Endothelial cell of umbilical vein (primary cell): ENCODE data around the gene EPB41L3. TPM values are rescaled to one million over a fixed set of nuclear protein-coding genes. Genes with fewer than 3 reads are reported as not detected.

Source experiments
- BruUV-seq: library from RNA; stranded (reverse); fragments of 400-500 nt; replicated peaks from 2 replicates; lab custom pipeline; 2021; lab: Mats Ljungman, UMichigan
- CTCF ChIA-PET: fragments of 300-600, 350-600 bp; sonication (Branson Sonifier 250); formaldehyde crosslinking; loops from one replicate; lab custom pipeline; 2021; ENCODE audit warnings: antibody characterized with exemption, inconsistent platforms; lab: Charles Lee
- POLR2A ChIA-PET: fragments of 300-600, 350-600 bp; sonication (Branson Sonifier 250); formaldehyde crosslinking; loops from one replicate; lab custom pipeline; 2021; ENCODE audit warnings: antibody characterized with exemption, inconsistent platforms; lab: Charles Lee
- DNase-seq: peaks from one replicate; pipeline ENCODE4 v3.0.0-alpha.2; 2011; ENCODE audit warnings: low read depth, low spot score
- FAIRE-seq: peaks from 2 replicates; lab custom pipeline; 2011; peaks lifted over from hg19 to GRCh38; lab: Jason Lieb, UNC
- H2AFZ ChIP-seq: 2 replicates; pipeline ENCODE4 v1.6.0; 2012; ENCODE audit warnings: low read depth, low read length, control low read depth, inconsistent platforms
- H3K27ac ChIP-seq: 2 replicates; pipeline ENCODE4 v1.5.1; 2011; ENCODE audit warnings: low read depth, mild to moderate bottlenecking, control low read depth, low read length, moderate library complexity; ENCODE audit not compliant: insufficient read depth
- H3K27me3 ChIP-seq, 2 experiments: 2 replicates each; pipeline versions ENCODE4 v1.6.0 to v1.6.1; 2011; ENCODE audit warnings: low read length in 2 of 2, mixed read lengths in 1 of 2; ENCODE audit not compliant: control insufficient read depth in 2 of 2, insufficient read depth in 2 of 2
- H3K36me3 ChIP-seq, 2 experiments: 2 replicates in 1 of 2; 3 replicates in 1 of 2; pipeline ENCODE4 v1.5.1; 2011; ENCODE audit warnings: low read length in 2 of 2, mild to moderate bottlenecking in 1 of 2, moderate library complexity in 1 of 2; ENCODE audit not compliant: control insufficient read depth in 2 of 2, insufficient read depth in 2 of 2; ENCODE audit errors: extremely low read depth in 1 of 2
- H3K4me1 ChIP-seq: 3 replicates; pipeline ENCODE4 v1.5.1; 2011; ENCODE audit warnings: mild to moderate bottlenecking, low read length; ENCODE audit not compliant: control insufficient read depth, insufficient read depth; ENCODE audit errors: extremely low read depth
- H3K4me2 ChIP-seq: 2 replicates; pipeline ENCODE4 v1.6.1; 2011; ENCODE audit warnings: low read length, control low read depth, mixed read lengths; ENCODE audit not compliant: insufficient read depth
- H3K4me3 ChIP-seq, 3 experiments: fragments of 200-600 bp in 1 of 3; sonication (generic), shearing (Covaris generic) in 1 of 3; replicated peaks in 1 of 3; 2 replicates each; pipeline ENCODE4 v1.5.1; 2011 to 2016; ENCODE audit warnings: control low read depth in 3 of 3, low read length in 3 of 3, mild to moderate bottlenecking in 2 of 3, inconsistent platforms in 1 of 3, low read depth in 1 of 3, moderate library complexity in 1 of 3; ENCODE audit not compliant: insufficient read depth in 1 of 3
- H3K79me2 ChIP-seq: 2 replicates; pipeline ENCODE4 v1.6.0; 2012; ENCODE audit warnings: low read length, inconsistent platforms; ENCODE audit not compliant: control insufficient read depth, insufficient read depth
- H3K9ac ChIP-seq: replicated peaks from 2 replicates; pipeline ENCODE3; 2011; ENCODE audit warnings: low read length, control low read depth; ENCODE audit not compliant: insufficient read depth; ENCODE audit errors: extremely low read depth
- H3K9me1 ChIP-seq: replicated peaks from 3 replicates; pipeline ENCODE4 v1.6.0; 2011; ENCODE audit warnings: mild to moderate bottlenecking, low read length; ENCODE audit not compliant: control insufficient read depth, insufficient read depth; ENCODE audit errors: extremely low read depth
- H3K9me3 ChIP-seq: replicated peaks from 2 replicates; pipeline ENCODE4 v1.5.1; 2012; ENCODE audit warnings: low read length, inconsistent platforms; ENCODE audit not compliant: control insufficient read depth, insufficient read depth
- H4K20me1 ChIP-seq: replicated peaks from 2 replicates; pipeline ENCODE3; 2011; ENCODE audit warnings: mild to moderate bottlenecking, low read length; ENCODE audit not compliant: control insufficient read depth, insufficient read depth; ENCODE audit errors: extremely low read depth
- EZH2 ChIP-seq: IDR thresholded peaks from 2 replicates; pipeline ENCODE4 v1.6.1; 2012; ENCODE audit warnings: borderline replicate concordance, low read depth, mild to moderate bottlenecking, moderate library complexity, low read length, inconsistent platforms; ENCODE audit not compliant: severe bottlenecking
- FOS ChIP-seq: IDR thresholded peaks from 2 replicates; pipeline ENCODE4 v1.6.1; 2011; ENCODE audit warnings: mild to moderate bottlenecking, low read length, moderate library complexity, borderline replicate concordance; ENCODE audit not compliant: insufficient read depth
- GATA2 ChIP-seq: IDR thresholded peaks from 2 replicates; pipeline ENCODE4 v1.7.0; 2011; ENCODE audit warnings: low read depth, mild to moderate bottlenecking, moderate library complexity, mixed read lengths, low read length; ENCODE audit not compliant: insufficient read length, insufficient read depth
- JUN ChIP-seq: IDR thresholded peaks from 2 replicates; pipeline ENCODE4 v1.6.1; 2011; ENCODE audit warnings: borderline replicate concordance, low read depth; ENCODE audit not compliant: insufficient read length, insufficient read depth
- MYC ChIP-seq: IDR thresholded peaks from one replicate; pipeline ENCODE4 v1.6.1; 2011; ENCODE audit warnings: mild to moderate bottlenecking, low read depth, low read length
- POLR2A ChIP-seq: IDR thresholded peaks from 2 replicates; pipeline ENCODE4 v1.6.1; 2012; ENCODE audit warnings: low read depth, mild to moderate bottlenecking, control low read depth, low read length
- POLR2AphosphoS5 ChIP-seq: IDR thresholded peaks from 2 replicates; pipeline ENCODE4 v1.6.1; 2012; ENCODE audit warnings: low read depth, mild to moderate bottlenecking, control low read depth, low read length, moderate library complexity; ENCODE audit not compliant: insufficient read depth
- dilution Hi-C: fragments of 300-500 bp; cut with MboI; formaldehyde crosslinking; loops from one replicate; pipeline ENCODE4 v1.15.0; 2019; ENCODE audit warnings: low sequenced_read_pairs; ENCODE audit not compliant: extremely low pct_ligation_motif_present
- intact Hi-C: fragments of 100-400 bp; cut with micrococcal nuclease; formaldehyde crosslinking; loops from one replicate; pipeline ENCODE4 v1.10.0; 2022
- polyA plus RNA-seq, 4 experiments: library from polyadenylated mRNA; depleted of rRNA in 3 of 4; stranded (reverse) in 3 of 4; unstranded in 1 of 4; fragments of >200 nt; gene quantifications; 2 replicates each; pipeline versions ENCODE4 v1.2.1 to v1.2.3, GENCODE V29; 2011 to 2012; ENCODE audit warnings: missing spikeins in 1 of 4
- total RNA-seq: library from RNA; stranded (reverse); gene quantifications from 2 replicates; pipeline ENCODE4 v1.2.3, GENCODE V29; 2021
- TF ChIP-seq, protein P1 (sequence below), 2 donors: IDR thresholded peaks; 1 replicate in 1 of 2; 2 replicates in 1 of 2; pipeline ENCODE4 v1.5.1; 2011; ENCODE audit warnings: low read length in 2 of 2, mild to moderate bottlenecking in 2 of 2, moderate library complexity in 2 of 2, control low read depth in 1 of 2, inconsistent platforms in 1 of 2, low read depth in 1 of 2; ENCODE audit not compliant: insufficient read depth in 1 of 2; ENCODE audit errors: extremely low read depth in 1 of 2
- TF ChIP-seq, protein P2 (sequence below): IDR thresholded peaks from 2 replicates; pipeline ENCODE4 v1.6.1; 2011; ENCODE audit not compliant: insufficient read depth, insufficient read length

EPB41L3 gene
- total and polyA plus RNA-seq, 2 donors (not counting 3 experiments of a cell fraction or from before 2014, with no cell fraction given): 38.9 to 114 TPM

DNA sequence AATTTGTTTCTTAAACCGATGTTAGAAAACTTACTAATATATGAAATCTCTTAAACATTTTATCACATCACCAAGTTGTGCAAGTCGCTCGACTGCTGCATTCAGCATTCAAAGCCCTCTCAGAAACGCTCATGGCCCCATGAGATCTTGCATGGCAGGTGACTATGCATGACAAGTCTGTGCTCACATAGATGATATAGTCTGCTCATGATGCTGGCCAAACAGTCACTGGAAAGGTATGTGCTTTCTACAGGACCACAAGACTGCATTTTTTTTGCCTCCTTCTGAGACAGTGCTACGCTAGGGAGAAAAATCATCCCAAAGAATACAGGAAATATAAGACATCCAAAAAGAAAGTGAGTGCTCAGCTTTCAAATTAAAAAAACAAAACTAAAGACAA, 150.0 kb downstream of the EPB41L3 start:
- Histone ChIP-seq H3K4me2 (no peak overlapping the region), H3K27ac (no peak overlapping the region), H3K36me3 (peaks cover 19 to 22% of the 10 kb centered on the region in 2 experiments), H3K27me3 (no peaks in the 10 kb centered on the region), H2AFZ (no peak overlapping the region), H3K4me1 (no peaks in the 10 kb centered on the region), H3K9me3 (no peaks in the 10 kb centered on the region), H3K9me1 (no peaks in the 10 kb centered on the region), H3K79me2 (no peaks in the 10 kb centered on the region), H3K4me3 (no peak overlapping the region), H4K20me1 (no peaks in the 10 kb centered on the region), H3K9ac (no peak overlapping the region)
- ChIA-PET CTCF (interaction anchor here (0.9 to 1.0 kb wide), 2 partner anchors 20 to 153 kb away, joined by 3 read pairs; no protein-coding TSS in a partner anchor), POLR2A (no interaction called here)
- intact Hi-C loops (no loop called here), dilution Hi-C loops (no loop called here)
- BruUV-seq: no TSS peak
- DNase-seq: no peak
- FAIRE-seq: no peak
- TF ChIP-seq FOS (no peak), GATA2 (no peak), EZH2 (no peak), POLR2A (no peak)
- TF ChIP-seq, protein P1, sequence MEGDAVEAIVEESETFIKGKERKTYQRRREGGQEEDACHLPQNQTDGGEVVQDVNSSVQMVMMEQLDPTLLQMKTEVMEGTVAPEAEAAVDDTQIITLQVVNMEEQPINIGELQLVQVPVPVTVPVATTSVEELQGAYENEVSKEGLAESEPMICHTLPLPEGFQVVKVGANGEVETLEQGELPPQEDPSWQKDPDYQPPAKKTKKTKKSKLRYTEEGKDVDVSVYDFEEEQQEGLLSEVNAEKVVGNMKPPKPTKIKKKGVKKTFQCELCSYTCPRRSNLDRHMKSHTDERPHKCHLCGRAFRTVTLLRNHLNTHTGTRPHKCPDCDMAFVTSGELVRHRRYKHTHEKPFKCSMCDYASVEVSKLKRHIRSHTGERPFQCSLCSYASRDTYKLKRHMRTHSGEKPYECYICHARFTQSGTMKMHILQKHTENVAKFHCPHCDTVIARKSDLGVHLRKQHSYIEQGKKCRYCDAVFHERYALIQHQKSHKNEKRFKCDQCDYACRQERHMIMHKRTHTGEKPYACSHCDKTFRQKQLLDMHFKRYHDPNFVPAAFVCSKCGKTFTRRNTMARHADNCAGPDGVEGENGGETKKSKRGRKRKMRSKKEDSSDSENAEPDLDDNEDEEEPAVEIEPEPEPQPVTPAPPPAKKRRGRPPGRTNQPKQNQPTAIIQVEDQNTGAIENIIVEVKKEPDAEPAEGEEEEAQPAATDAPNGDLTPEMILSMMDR (IDR thresholded peaks at IDR 0.05; ENCODE audit: extremely low read depth in 1 of 2, insufficient read depth in 1 of 2, low read depth in 1 of 2, low read length in 2 of 2): no peak

DNA sequence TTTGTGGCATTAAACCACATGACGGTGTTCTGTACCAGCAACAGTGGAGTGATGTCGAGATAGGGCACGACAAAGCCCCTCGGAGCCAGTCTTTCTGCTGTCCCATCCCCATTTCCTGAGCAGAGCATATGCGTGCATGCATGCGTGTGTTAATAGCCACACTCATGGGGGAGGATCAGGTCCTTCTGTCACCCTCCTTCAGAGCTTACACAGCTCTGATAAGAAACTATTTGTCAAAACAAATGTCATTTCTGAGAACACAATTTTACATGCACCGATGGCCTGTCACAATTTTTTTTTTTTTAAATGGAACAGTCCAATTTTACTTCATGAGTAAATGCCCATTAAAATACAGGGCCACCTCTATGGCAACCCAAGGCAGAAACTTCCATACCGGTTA, 152.4 kb downstream of the EPB41L3 start:
- no peaks in the 10 kb centered on the region for H3K9me1 ChIP-seq
- no peak overlapping the region for H3K4me2 ChIP-seq
- H3K36me3 ChIP-seq: peaks cover 13 to 18% of the 10 kb centered on the region in 2 experiments
- H3K9me3 ChIP-seq: no peaks in the 10 kb centered on the region
- no peak overlapping the region for H2AFZ ChIP-seq
- intact Hi-C loops: no loop called here
- H3K4me1 ChIP-seq: no peaks in the 10 kb centered on the region
- TF ChIP-seq GATA2 (no peak), FOS (no peak), JUN (no peak), MYC (no peak), POLR2A (no peak), POLR2AphosphoS5 (no peak), EZH2 (no peak)
- TF ChIP-seq, protein P2, sequence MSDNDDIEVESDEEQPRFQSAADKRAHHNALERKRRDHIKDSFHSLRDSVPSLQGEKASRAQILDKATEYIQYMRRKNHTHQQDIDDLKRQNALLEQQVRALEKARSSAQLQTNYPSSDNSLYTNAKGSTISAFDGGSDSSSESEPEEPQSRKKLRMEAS: no peak
- TF ChIP-seq, protein P1 (IDR thresholded peaks at IDR 0.05; ENCODE audit: extremely low read depth in 1 of 2, insufficient read depth in 1 of 2, low read depth in 1 of 2, low read length in 2 of 2): no peak
- CTCF ChIA-PET: no interaction called here
- POLR2A ChIA-PET: no interaction called here
- H3K79me2 ChIP-seq: no peaks in the 10 kb centered on the region
- BruUV-seq: no TSS peak
- no peaks in the 10 kb centered on the region for H3K27me3 ChIP-seq
- H4K20me1 ChIP-seq: no peaks in the 10 kb centered on the region
- no peak overlapping the region for H3K9ac ChIP-seq
- dilution Hi-C loops: no loop called here
- H3K27ac ChIP-seq: no peak overlapping the region
- DNase-seq: no peak
- no peak for FAIRE-seq
- H3K4me3 ChIP-seq: no peak overlapping the region
